ENCODE results near the gene BDKRB1. TPM values are rescaled to one million over a fixed set of nuclear protein-coding genes. Genes with fewer than 3 reads are reported as not detected.

Gene BDKRB1
- total RNA-seq, 4 donors from 2014 or later = 0.91 to 5.4 (median 1.8) TPM

- TF ChIP-seq CTCF (IDR thresholded peaks at IDR 0.05) (no peak), POLR2A (IDR thresholded peaks at IDR 0.05) (no peak)
- no peak for DNase-seq (ENCODE audit: low spot score in 2 of 2)
- H3K4me3 ChIP-seq (ENCODE audit: low read depth, poor library complexity, severe bottlenecking) = no peak overlapping the region
- 67 to 78% methylated on average over 15 to 16 of the region's 16 CpGs for WGBS, 2 donors
- intact Hi-C loops (cut with DNase I; ENCODE audit: low total_unique reads) = no loop called here
These were observed 9.5 kb downstream of the BDKRB1 start for GRCh38 chr14:96265383-96266095.

GRCh38 chr14:96267336-96267735, 11.3 kb downstream of the BDKRB1 start:
- 4 to 16% methylated on average over 3 of the region's 3 CpGs for WGBS, 2 donors
- intact Hi-C loops (cut with DNase I; ENCODE audit: low total_unique reads) = no loop called here
- H3K4me3 ChIP-seq (ENCODE audit: low read depth, poor library complexity, severe bottlenecking) = no peak overlapping the region
- peak; percentile 58 to 91 for DNase-seq (ENCODE audit: low spot score in 2 of 2)
- TF ChIP-seq CTCF (IDR thresholded peaks at IDR 0.05) = no peak
- no peak for TF ChIP-seq POLR2A (IDR thresholded peaks at IDR 0.05)

- DNase-seq (ENCODE audit: low spot score in 2 of 2) = no peak
- WGBS, 2 donors = 76 to 88% methylated on average over 5 of the region's 5 CpGs
- intact Hi-C loops (cut with DNase I; ENCODE audit: low total_unique reads) = no loop called here
- no peak for TF ChIP-seq POLR2A (IDR thresholded peaks at IDR 0.05)
- TF ChIP-seq CTCF (IDR thresholded peaks at IDR 0.05) = no peak
- no peak overlapping the region for H3K4me3 ChIP-seq (ENCODE audit: low read depth, poor library complexity, severe bottlenecking)
These were observed 11.9 kb downstream of the BDKRB1 start for GRCh38 chr14:96267916-96268315.

- no peak for TF ChIP-seq POLR2A (IDR thresholded peaks at IDR 0.05)
- TF ChIP-seq CTCF (IDR thresholded peaks at IDR 0.05) = no peak
- H3K4me3 ChIP-seq (ENCODE audit: low read depth, poor library complexity, severe bottlenecking) = no peak overlapping the region
- intact Hi-C loops (cut with DNase I; ENCODE audit: low total_unique reads) = no loop called here
- 44 to 49% methylated on average over 22 of the region's 22 CpGs for WGBS, 2 donors
- peak; percentile 58 to 92 for DNase-seq (ENCODE audit: low spot score in 2 of 2)
These were observed 12.7 kb downstream of the BDKRB1 start for GRCh38 chr14:96268431-96269358.

- intact Hi-C loops (cut with DNase I; ENCODE audit: low total_unique reads) = no loop called here
- WGBS, 2 donors = 62 to 64% methylated on average over 10 of the region's 10 CpGs
- DNase-seq (ENCODE audit: low spot score in 2 of 2) = no peak
- no peak for TF ChIP-seq POLR2A (IDR thresholded peaks at IDR 0.05)
- TF ChIP-seq CTCF (IDR thresholded peaks at IDR 0.05) = no peak
- no peak overlapping the region for H3K4me3 ChIP-seq (ENCODE audit: low read depth, poor library complexity, severe bottlenecking)
These were observed 13.3 kb downstream of the BDKRB1 start for GRCh38 chr14:96269359-96269710.

Measured in lower leg skin (tissue), 4 donors.